Activated naive CD4-positive, alpha-beta T cell treated with anti-CD3 and anti-CD28 coated beads, Interleukin-2, amount 50 U/mL, for 72 hours (primary cell): Measurements from ENCODE around the gene NCDN. TPM values are rescaled to one million over a fixed set of nuclear protein-coding genes. Genes with fewer than 3 reads are reported as not detected.

Experiments used
- ATAC-seq, 2 donors: fragments of 150-1000 bp; cut with Tn5 transposase; 2 replicates each; pipeline ENCODE4 v1.10.0; 2021; ENCODE audit warnings: mild to moderate bottlenecking in 2 of 2, moderate library complexity in 2 of 2
- DNase-seq, 2 donors: peaks; one replicate each; pipeline ENCODE4 v3.0.0; 2021 to 2022; ENCODE audit warnings: low spot score in 2 of 2
- H3K27ac Mint-ChIP-seq, 2 donors: one replicate each; pipeline ENCODE4 v1.8.0; 2022; ENCODE audit warnings: mild to moderate bottlenecking in 2 of 2, mixed read lengths in 2 of 2
- H3K36me3 Mint-ChIP-seq, 2 donors: one replicate each; pipeline ENCODE4 v1.8.0; 2022; ENCODE audit warnings: mixed read lengths in 2 of 2
- H3K9me3 Mint-ChIP-seq, 2 donors: one replicate each; pipeline ENCODE4 v1.8.0; 2022; ENCODE audit warnings: mixed read lengths in 2 of 2
- total RNA-seq, 2 donors: library from RNA; stranded (reverse); gene quantifications; one replicate each; pipeline ENCODE4 v1.2.3, GENCODE V29; 2022

The NCDN gene
- total RNA-seq, 2 donors from 2014 or later: 16.6 to 25.1 TPM

GRCh38 chr1:35539073-35539823, 18.4 kb upstream of the NCDN start:
- DNase-seq: no peak
- Mint-ChIP-seq H3K9me3 (no peaks in the 10 kb centered on the region), H3K27ac (peak overlapping the region; percentile 84 to 90), H3K36me3 (peaks cover 0 to 8% of the 10 kb centered on the region in 2 donors)
- ATAC-seq: peak; percentile 73 to 77

DNA sequence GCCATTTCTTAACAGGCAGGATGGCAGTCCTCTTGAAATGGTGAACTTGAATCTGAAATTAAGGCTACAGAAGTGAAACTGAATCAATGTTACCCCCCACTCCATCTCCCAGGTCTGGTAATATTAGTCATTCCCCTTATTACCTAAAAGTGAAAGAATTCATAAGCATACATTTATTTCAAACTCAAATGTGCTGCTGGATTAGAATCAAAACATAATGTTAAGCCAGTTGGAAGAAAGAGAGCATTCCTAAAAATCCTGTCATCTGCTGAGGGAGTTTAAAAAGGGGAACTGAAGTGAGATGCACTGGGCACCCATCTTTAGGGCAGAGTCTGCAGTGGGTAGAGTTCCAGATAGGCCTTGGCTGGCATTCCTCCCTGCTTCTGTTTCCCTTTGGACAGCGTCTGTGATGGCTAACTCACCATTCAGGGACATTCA, 17.8 kb upstream of the NCDN start:
- DNase-seq (no peak), ATAC-seq (peak; percentile 49 to 72)
- no peaks in the 10 kb centered on the region for H3K9me3 Mint-ChIP-seq
- peaks cover 0 to 6% of the 10 kb centered on the region in 2 donors for H3K36me3 Mint-ChIP-seq
- peak overlapping the region; percentile 84 to 90 for H3K27ac Mint-ChIP-seq

GRCh38 chr1:35544976-35545375, 12.6 kb upstream of the NCDN start:
- no peak for DNase-seq
- Mint-ChIP-seq H3K9me3 (no peaks in the 10 kb centered on the region), H3K36me3 (peaks cover 0 to 6% of the 10 kb centered on the region in 2 donors), H3K27ac (peak overlapping the region in 1 of 2 donors; percentile 41)
- peak; percentile 55 to 81 for ATAC-seq

DNA sequence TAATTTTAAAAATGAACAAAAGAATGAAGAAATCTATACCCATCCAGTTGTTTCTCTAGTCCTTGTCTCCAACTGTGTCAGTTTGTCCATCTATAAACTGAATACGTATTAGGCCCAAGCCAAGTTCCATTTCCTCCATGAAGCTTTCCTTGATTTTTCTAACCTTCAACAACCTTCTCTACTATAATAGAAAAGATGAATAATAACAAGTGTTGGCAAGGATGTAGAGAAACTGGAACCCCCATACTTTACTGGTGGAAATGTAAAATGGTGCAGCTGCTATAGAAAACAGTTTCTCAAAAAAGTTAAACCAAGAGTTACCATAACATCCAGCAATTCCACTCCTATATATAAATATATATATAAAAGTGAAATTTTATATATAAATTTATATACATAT, 11.0 kb upstream of the NCDN start:
- no peak for DNase-seq
- H3K36me3 Mint-ChIP-seq: peaks cover under 1 to 6% of the 10 kb centered on the region in 2 donors
- H3K27ac Mint-ChIP-seq: no peak overlapping the region
- ATAC-seq: no peak
- no peaks in the 10 kb centered on the region for H3K9me3 Mint-ChIP-seq

DNA sequence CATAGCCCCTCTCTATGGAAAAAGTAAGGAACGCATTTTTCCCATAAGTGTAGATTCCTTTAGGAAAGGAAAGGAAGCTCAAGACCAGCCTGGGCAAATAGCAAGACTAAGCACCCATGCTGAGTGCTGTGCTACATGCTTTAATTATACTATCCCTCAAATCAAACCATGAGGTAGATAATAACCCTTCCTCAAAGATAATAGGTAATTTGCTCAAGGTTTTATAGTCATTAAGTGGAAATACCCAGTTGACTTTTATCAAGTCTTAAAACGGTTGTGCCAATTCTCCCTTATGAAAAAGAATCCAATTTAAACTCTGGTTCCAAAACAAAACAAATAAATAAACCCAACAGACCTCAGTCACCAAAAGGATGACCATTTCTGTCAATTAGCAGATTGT, 3.7 kb upstream of the NCDN start:
- H3K27ac Mint-ChIP-seq: no peak overlapping the region
- DNase-seq (no peak), ATAC-seq (no peak)
- peaks cover 13 to 22% of the 10 kb centered on the region in 2 donors for H3K36me3 Mint-ChIP-seq
- H3K9me3 Mint-ChIP-seq: no peaks in the 10 kb centered on the region

DNA sequence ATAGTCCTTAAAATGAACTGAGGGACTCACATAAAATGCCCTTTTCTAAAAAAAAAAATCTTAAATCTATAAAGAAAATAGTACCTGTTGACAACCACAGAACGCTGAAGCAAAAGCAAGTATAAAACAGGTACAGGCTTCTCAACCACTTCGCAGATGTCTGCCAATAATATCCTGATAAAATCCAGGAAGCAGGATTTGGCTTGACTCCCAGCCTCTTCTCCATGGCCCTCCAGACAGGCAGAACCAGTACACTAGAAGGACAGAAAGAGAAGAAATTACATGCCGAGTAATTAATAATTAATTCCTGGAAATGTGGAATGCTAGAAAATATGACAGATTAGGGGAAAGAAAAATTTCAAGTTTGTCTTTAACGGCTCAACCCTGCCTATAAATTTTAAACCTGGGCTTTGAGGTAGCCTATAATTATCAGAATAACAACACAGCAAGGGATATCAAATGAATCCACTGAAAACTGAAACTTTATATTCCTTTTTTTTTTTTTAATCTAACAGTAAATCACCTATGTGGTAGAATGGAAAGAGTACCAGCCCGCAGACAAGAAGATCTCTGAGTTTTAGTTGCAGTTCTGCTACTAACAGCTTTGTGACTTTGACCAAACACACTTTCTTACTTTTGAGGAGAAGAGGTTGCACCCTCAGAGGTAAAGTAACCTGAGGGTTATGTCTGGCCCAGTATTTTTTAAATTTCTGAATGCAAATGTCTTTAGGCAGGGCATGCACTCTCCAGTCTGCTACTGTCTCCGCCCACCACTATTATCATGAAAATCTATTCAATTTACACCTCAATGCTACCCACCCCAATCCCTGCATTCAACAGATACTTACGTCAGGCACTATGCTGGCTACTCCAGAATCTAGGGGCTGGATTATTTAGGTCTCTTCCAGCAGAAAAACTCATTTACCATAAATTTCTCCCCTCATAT, 3.1 kb upstream of the NCDN start:
- no peak for ATAC-seq
- DNase-seq: no peak
- H3K9me3 Mint-ChIP-seq: no peaks in the 10 kb centered on the region
- peak overlapping the region in 1 of 2 donors; percentile 99 for H3K27ac Mint-ChIP-seq
- H3K36me3 Mint-ChIP-seq: peaks cover 13 to 22% of the 10 kb centered on the region in 2 donors

DNA sequence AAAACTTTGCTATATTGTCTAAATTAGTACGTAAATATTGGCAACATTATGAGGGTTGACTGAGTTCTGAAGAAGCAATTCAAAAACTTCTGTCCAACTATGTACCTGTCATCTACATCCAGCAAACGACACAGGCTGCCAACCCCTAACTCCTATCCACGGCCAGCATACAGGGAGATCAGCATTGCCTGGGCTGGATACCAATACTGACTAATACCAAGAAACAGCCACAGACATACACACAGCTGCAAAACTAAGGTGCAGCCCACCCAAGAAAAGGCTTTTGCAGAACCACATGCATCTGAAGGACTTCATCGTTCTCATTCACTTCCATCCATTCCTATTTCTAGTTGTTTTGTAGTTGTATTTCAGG, 2.4 kb upstream of the NCDN start:
- H3K27ac Mint-ChIP-seq: peak overlapping the region in 1 of 2 donors; percentile 99
- DNase-seq (no peak), ATAC-seq (no peak)
- H3K36me3 Mint-ChIP-seq: peaks cover 13 to 22% of the 10 kb centered on the region in 2 donors
- H3K9me3 Mint-ChIP-seq: no peaks in the 10 kb centered on the region

GRCh38 chr1:35555601-35556477, 1.8 kb upstream of the NCDN start:
- DNase-seq: no peak
- Mint-ChIP-seq H3K27ac (peak overlapping the region; percentile 91 to 99), H3K36me3 (peaks cover 13 to 22% of the 10 kb centered on the region in 2 donors), H3K9me3 (no peaks in the 10 kb centered on the region)
- ATAC-seq: peak in 1 of 2 donors; percentile 27

DNA sequence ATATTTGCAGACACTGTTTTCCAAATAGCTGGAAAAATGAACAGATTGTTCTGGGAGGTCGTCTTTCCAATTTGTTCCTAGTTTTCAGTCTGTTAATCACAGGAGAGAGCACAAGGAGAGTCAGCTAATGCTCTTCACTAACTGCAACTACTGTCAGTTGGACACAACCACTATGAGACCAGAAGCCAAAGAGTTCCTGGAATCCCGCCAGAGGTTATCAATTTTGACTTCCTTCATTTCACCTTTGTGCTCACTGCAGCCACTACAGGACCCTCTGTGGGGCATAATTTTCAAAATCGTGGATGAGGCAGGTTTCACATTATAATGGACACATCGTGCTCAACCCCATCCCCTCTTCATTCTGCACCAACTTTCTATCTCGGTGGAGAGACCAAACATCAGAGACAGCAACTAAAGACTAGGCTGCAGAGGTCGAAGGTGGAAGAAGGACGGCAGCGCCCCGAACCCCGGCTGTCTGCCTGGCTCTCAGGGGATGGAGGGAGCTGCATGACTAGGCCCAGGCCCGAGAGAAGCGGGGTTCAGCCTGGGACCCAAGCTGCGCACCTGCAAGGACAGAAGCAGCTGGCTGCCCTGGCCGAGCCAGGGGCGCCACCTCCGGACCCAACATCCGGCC, 998 bp upstream of the NCDN start:
- no peak for DNase-seq
- peaks cover 13 to 22% of the 10 kb centered on the region in 2 donors for H3K36me3 Mint-ChIP-seq
- H3K9me3 Mint-ChIP-seq: no peaks in the 10 kb centered on the region
- H3K27ac Mint-ChIP-seq: peak overlapping the region; percentile 91 to 99
- ATAC-seq: no peak

GRCh38 chr1:35557118-35557610, 435 bp upstream of the NCDN start, which contains the start of gene KIAA0319L:
TSS of gene KIAA0319L (minus strand) at chr1:35557403. CDS start at chr1:35554491, 2,912 bp downstream.
- peak in 1 of 2 donors; percentile 79 for DNase-seq
- peaks cover 7 to 16% of the 10 kb centered on the region in 2 donors for H3K36me3 Mint-ChIP-seq
- no peaks in the 10 kb centered on the region for H3K9me3 Mint-ChIP-seq
- peak within 1 kb of the TSS; percentile 98 to 99 for H3K27ac Mint-ChIP-seq
- ATAC-seq: peak; percentile 80 to 86

DNA sequence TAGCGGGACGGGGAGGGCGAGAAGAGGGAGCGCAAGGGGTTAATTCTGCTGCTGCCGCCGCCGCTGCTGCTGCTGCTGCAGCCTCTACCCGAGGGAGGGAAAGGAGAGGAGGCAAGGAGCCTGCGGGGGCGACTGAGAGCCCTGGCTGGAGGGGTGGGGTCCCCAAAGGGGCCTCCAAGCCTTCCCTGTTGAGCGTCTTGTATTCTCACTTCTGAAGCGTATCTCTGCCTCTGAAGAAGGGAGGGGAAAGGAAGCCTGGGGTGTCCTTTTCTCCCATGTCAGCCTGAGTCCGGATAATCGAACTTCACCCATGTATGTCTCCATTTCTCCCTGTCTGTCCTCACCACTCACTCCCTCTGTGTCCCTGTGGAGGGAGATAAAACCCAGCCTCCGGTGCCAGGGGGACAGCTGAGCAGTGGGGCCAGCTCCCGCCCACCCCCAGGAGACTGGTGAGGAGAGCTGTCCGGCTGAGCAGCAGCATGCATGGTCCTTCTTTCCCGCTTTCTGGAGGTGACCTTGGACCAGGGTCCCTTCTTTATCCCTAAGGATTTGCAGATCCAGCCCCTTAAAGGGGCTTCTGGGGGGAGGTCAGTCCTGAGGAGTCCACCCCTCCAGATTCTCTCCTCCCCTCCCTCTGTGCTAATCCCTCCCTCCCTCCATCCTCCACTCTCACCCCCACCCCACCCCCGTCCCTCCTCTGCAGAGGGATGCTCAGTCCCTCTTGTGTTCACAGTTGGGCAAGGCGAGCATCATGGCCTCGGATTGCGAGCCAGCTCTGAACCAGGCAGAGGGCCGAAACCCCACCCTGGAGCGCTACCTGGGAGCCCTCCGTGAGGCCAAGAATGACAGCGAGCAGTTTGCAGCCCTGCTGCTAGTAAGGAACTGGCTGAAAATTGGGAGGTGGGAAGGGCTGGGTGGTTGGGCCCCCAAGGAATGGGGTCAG, 1.0 kb downstream of the NCDN start:
- ATAC-seq (no peak), DNase-seq (no peak)
- peak overlapping the region; percentile 98 to 99 for H3K27ac Mint-ChIP-seq
- no peaks in the 10 kb centered on the region for H3K9me3 Mint-ChIP-seq
- H3K36me3 Mint-ChIP-seq: peaks cover 0 to 12% of the 10 kb centered on the region in 2 donors

DNA sequence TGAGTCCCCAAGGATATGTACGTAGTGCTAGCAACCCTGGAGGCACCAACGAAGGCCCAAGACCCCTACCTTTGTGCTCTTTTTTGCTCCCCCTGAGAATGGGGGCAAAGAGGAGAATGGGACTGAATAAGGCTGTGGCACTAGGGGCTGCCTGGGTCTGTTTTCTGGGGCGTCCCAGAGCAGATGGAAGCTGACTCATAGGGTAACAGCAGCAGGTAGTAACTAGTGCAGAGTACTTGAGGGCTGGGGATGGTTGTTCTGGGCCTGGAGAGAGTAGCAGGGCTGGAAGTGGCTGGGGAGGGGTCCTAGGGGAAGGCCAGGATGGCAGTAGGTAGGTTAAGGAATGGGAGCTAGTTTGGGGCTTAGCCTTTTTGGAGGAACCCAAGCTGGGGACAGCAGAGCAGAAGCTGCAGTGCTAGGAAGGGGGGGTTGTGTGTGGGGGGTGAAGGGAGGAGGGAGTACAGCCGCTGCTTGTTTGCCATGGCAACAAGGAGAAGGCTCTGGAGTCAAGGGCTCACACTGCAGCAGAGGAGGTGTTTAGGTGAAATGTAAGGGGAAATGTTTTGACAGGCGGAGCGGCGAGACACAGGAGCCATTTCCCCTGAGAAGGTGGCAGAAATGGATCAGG, 1.8 kb downstream of the NCDN start:
- peaks cover 2 to 12% of the 10 kb centered on the region in 2 donors for H3K36me3 Mint-ChIP-seq
- no peaks in the 10 kb centered on the region for H3K9me3 Mint-ChIP-seq
- ATAC-seq: no peak
- no peak for DNase-seq
- H3K27ac Mint-ChIP-seq: peak overlapping the region; percentile 33 to 53

- H3K27ac Mint-ChIP-seq: no peak overlapping the region
- no peak for ATAC-seq
- no peak for DNase-seq
- peaks cover 8 to 12% of the 10 kb centered on the region in 2 donors for H3K36me3 Mint-ChIP-seq
- no peaks in the 10 kb centered on the region for H3K9me3 Mint-ChIP-seq
Measured at GRCh38 chr1:35560256-35561225, 2.9 kb downstream of the NCDN start.
